Hepatocyte (in vitro differentiated cells): ENCODE data around the gene TGFB1. TPM values are rescaled to one million over a fixed set of nuclear protein-coding genes. Genes with fewer than 3 reads are reported as not detected.

Experiments used
- DNase-seq: peaks from one replicate; pipeline ENCODE4 v3.0.0-alpha.2; 2016; ENCODE audit warnings: low spot score
- H2AFZ ChIP-seq: fragments of 200-600 bp; sonication (generic); 2 replicates; pipeline ENCODE4 v1.6.0; 2016; ENCODE audit warnings: antibody characterized with exemption, mild to moderate bottlenecking
- H3K27ac ChIP-seq: fragments of 200-600 bp; sonication (generic); 2 replicates; pipeline ENCODE4 v1.5.1; 2016; ENCODE audit warnings: mild to moderate bottlenecking
- H3K27me3 ChIP-seq: fragments of 200-600 bp; sonication (generic); 2 replicates; pipeline ENCODE4 v1.6.1; 2016
- H3K36me3 ChIP-seq: fragments of 200-600 bp; sonication (generic); replicated peaks from 2 replicates; pipeline ENCODE4 v1.5.1; 2016; ENCODE audit warnings: low read depth; ENCODE audit not compliant: insufficient read depth
- H3K4me1 ChIP-seq: fragments of 200-600 bp; sonication (generic); 2 replicates; pipeline ENCODE4 v1.5.1; 2016; ENCODE audit warnings: mild to moderate bottlenecking, moderate library complexity; ENCODE audit not compliant: insufficient read depth
- H3K4me2 ChIP-seq: fragments of 200-600 bp; sonication (generic); 2 replicates; pipeline ENCODE4 v1.6.0; 2016
- H3K4me3 ChIP-seq: fragments of 200-600 bp; sonication (generic); 2 replicates; pipeline ENCODE4 v1.5.1; 2016; ENCODE audit warnings: mild to moderate bottlenecking
- H3K79me2 ChIP-seq: fragments of 200-600 bp; sonication (generic); 2 replicates; pipeline ENCODE4 v1.6.0; 2017; ENCODE audit warnings: mild to moderate bottlenecking
- H3K9me2 ChIP-seq: fragments of 200-600 bp; sonication (generic); replicated peaks from 2 replicates; pipeline ENCODE4 v1.6.0; 2017; ENCODE audit warnings: mild to moderate bottlenecking; ENCODE audit not compliant: insufficient read depth
- H3K9me3 ChIP-seq: fragments of 200-600 bp; sonication (generic); 2 replicates; pipeline ENCODE4 v1.5.1; 2016; ENCODE audit warnings: low read depth, mild to moderate bottlenecking
- H4K20me1 ChIP-seq: fragments of 200-600 bp; sonication (generic); 2 replicates; pipeline ENCODE4 v1.6.0; 2016; ENCODE audit warnings: mild to moderate bottlenecking; ENCODE audit not compliant: insufficient read depth, poor library complexity, severe bottlenecking
- CTCF ChIP-seq: fragments of 200-600 bp; sonication (generic); IDR thresholded peaks from 2 replicates; pipeline ENCODE4 v1.5.1; 2016; ENCODE audit warnings: antibody characterized with exemption, mild to moderate bottlenecking; ENCODE audit not compliant: poor library complexity
- EZH2 ChIP-seq: fragments of 200-600 bp; sonication (generic); IDR thresholded peaks from 2 replicates; pipeline ENCODE4 v1.6.1; 2016; ENCODE audit warnings: antibody characterized with exemption, mild to moderate bottlenecking, borderline replicate concordance
- EZH2phosphoT487 ChIP-seq: fragments of 200-600 bp; sonication (generic); IDR thresholded peaks from one replicate; pipeline ENCODE4 v1.6.1; 2018; ENCODE audit warnings: antibody characterized with exemption, mild to moderate bottlenecking, low read depth, moderate library complexity; ENCODE audit not compliant: unreplicated experiment, severe bottlenecking
- WGBS: methylation state at CpG from one replicate; pipeline ENCODE4 v1.1.6; 2016; ENCODE audit warnings: low lambda C conversion rate; ENCODE audit errors: missing lambda C conversion rate; 5-methylcytosine and 5-hydroxymethylcytosine counted together
- polyA plus RNA-seq: library from polyadenylated mRNA; unstranded; fragments of >200 nt; fragmentation: Nextera tagmentation; extraction: Ambion mirVana; gene quantifications from 2 replicates; pipeline ENCODE4 v1.2.1, GENCODE V29; 2016
- total RNA-seq: library from RNA; depleted of rRNA; stranded (reverse); fragments of >200 nt; gene quantifications from 2 replicates; pipeline ENCODE4 v1.2.3, GENCODE V29; 2014

TGFB1 gene
- total and polyA plus RNA-seq, 2 experiments from 2014 or later, result 17.1 to 122 TPM

- WGBS, result 22% methylated on average over 7 of the region's 7 CpGs
- no peaks in the 10 kb centered on the region for H3K9me3 ChIP-seq
- H2AFZ ChIP-seq, result no peak overlapping the region
- no peaks in the 10 kb centered on the region for H3K79me2 ChIP-seq
- H3K4me3 ChIP-seq, result no peak overlapping the region
- peak overlapping the region; percentile 71 for H3K4me2 ChIP-seq
- H3K27me3 ChIP-seq, result no peaks in the 10 kb centered on the region
- no peaks in the 10 kb centered on the region for H4K20me1 ChIP-seq
- TF ChIP-seq CTCF (no peak), EZH2 (no peak), EZH2phosphoT487 (no peak)
- no peaks in the 10 kb centered on the region for H3K36me3 ChIP-seq
- peak; percentile 51 for DNase-seq
- peak overlapping the region; percentile 100 for H3K27ac ChIP-seq
- H3K9me2 ChIP-seq, result no peaks in the 10 kb centered on the region
- peaks cover 70% of the 10 kb centered on the region for H3K4me1 ChIP-seq
These were observed 30.7 kb downstream of the TGFB1 start for GRCh38 chr19:41323023-41323422.

- WGBS, result 91% methylated on average over 10 of the region's 11 CpGs
- H3K4me1 ChIP-seq, result peaks cover 64% of the 10 kb centered on the region
- no peaks in the 10 kb centered on the region for H3K36me3 ChIP-seq
- no peak overlapping the region for H3K4me3 ChIP-seq
- no peaks in the 10 kb centered on the region for H4K20me1 ChIP-seq
- no peaks in the 10 kb centered on the region for H3K9me2 ChIP-seq
- H3K79me2 ChIP-seq, result no peaks in the 10 kb centered on the region
- no peaks in the 10 kb centered on the region for H3K9me3 ChIP-seq
- no peak for DNase-seq
- no peak overlapping the region for H2AFZ ChIP-seq
- TF ChIP-seq CTCF (no peak), EZH2 (no peak), EZH2phosphoT487 (no peak)
- H3K4me2 ChIP-seq, result peak overlapping the region; percentile 71
- H3K27ac ChIP-seq, result peak overlapping the region; percentile 100
- no peaks in the 10 kb centered on the region for H3K27me3 ChIP-seq
These were observed 31.3 kb downstream of the TGFB1 start for GRCh38 chr19:41322451-41322850.

- no peak for TF ChIP-seq EZH2
- TF ChIP-seq CTCF, result peak; percentile 50
- no peak overlapping the region for H3K4me3 ChIP-seq
- WGBS, result 51% methylated on average over 10 of the region's 10 CpGs
- peaks cover 57% of the 10 kb centered on the region for H3K4me1 ChIP-seq
- H3K9me3 ChIP-seq, result no peaks in the 10 kb centered on the region
- no peaks in the 10 kb centered on the region for H4K20me1 ChIP-seq
- H3K79me2 ChIP-seq, result no peaks in the 10 kb centered on the region
- no peaks in the 10 kb centered on the region for H3K36me3 ChIP-seq
- no peak overlapping the region for H2AFZ ChIP-seq
- H3K9me2 ChIP-seq, result no peaks in the 10 kb centered on the region
- no peaks in the 10 kb centered on the region for H3K27me3 ChIP-seq
- H3K4me2 ChIP-seq, result no peak overlapping the region
- DNase-seq, result peak; percentile 60
- H3K27ac ChIP-seq, result peak overlapping the region; percentile 100
These were observed 32.0 kb downstream of the TGFB1 start for GRCh38 chr19:41321600-41322270.

GRCh38 chr19:41321204-41321599 is 32.5 kb downstream of the TGFB1 start:
- Histone ChIP-seq H3K9me3 (no peaks in the 10 kb centered on the region), H3K9me2 (no peaks in the 10 kb centered on the region), H4K20me1 (no peaks in the 10 kb centered on the region), H3K36me3 (no peaks in the 10 kb centered on the region), H3K79me2 (no peaks in the 10 kb centered on the region), H3K27me3 (no peaks in the 10 kb centered on the region), H3K4me3 (no peak overlapping the region), H3K4me2 (no peak overlapping the region), H2AFZ (no peak overlapping the region), H3K27ac (peak overlapping the region; percentile 100), H3K4me1 (peaks cover 52% of the 10 kb centered on the region)
- no peak for TF ChIP-seq CTCF
- no peak for TF ChIP-seq EZH2phosphoT487
- no peak for TF ChIP-seq EZH2
- WGBS, result 89% methylated on average over 7 of the region's 7 CpGs
- DNase-seq, result no peak
